GM12865 (cell line): Measurements from ENCODE around the gene SPP1.

Source experiments
- DNase-seq: peaks from one replicate; pipeline ENCODE4 v3.0.0; 2010; ENCODE audit warnings: low read depth
- H3K4me3 ChIP-seq: 2 replicates; pipeline ENCODE4 v1.5.1; 2011; ENCODE audit warnings: mild to moderate bottlenecking, low read depth, low read length, control low read depth
- CTCF ChIP-seq: IDR thresholded peaks from 2 replicates; pipeline ENCODE4 v1.5.1; 2011; ENCODE audit warnings: low read length, control low read depth, low read depth, inconsistent platforms; ENCODE audit not compliant: insufficient read depth; ENCODE audit errors: missing control alignments

The SPP1 gene

GRCh38 chr4:88001871-88002270 is 26.4 kb downstream of the SPP1 start:
- DNase-seq: no peak
- TF ChIP-seq CTCF: no peak
- no peak overlapping the region for H3K4me3 ChIP-seq

GRCh38 chr4:88002786-88003185 is 27.3 kb downstream of the SPP1 start:
- no peak for DNase-seq
- no peak for TF ChIP-seq CTCF

GRCh38 chr4:88003261-88003660 is 27.7 kb downstream of the SPP1 start:
- no peak for DNase-seq
- no peak overlapping the region for H3K4me3 ChIP-seq
- no peak for TF ChIP-seq CTCF

More at GRCh38 chr4:88002786-88003185, 27.3 kb downstream of the SPP1 start:
- no peak overlapping the region for H3K4me3 ChIP-seq

DNA sequence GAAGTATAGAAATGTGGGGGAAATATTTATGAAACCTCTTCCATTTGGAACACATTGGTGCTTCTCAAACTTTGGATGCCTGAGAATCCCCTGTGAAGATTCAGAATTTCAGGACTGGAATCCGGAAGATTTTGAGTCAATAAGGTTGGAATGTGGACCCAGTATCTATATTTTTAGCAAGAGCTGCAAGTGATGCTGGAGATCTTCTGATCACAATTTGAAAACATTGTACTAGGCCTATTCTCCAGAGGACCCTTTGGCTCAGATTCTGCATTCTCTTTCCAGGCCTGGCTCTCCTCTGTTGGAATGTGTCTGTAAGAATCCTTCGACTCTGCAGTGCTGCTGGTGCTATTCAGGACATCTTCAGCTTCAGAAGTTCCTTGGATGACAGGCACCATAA is 29.6 kb downstream of the SPP1 start:
- H3K4me3 ChIP-seq: no peak overlapping the region
- TF ChIP-seq CTCF: no peak
- no peak for DNase-seq

- no peak overlapping the region for H3K4me3 ChIP-seq
- no peak for TF ChIP-seq CTCF
- DNase-seq: no peak
These were observed 30.4 kb downstream of the SPP1 start for GRCh38 chr4:88005946-88006345.

GRCh38 chr4:88006956-88007303 is 31.4 kb downstream of the SPP1 start:
- no peak for TF ChIP-seq CTCF
- DNase-seq: peak; percentile 8
- H3K4me3 ChIP-seq: peak overlapping the region; percentile 33

DNA sequence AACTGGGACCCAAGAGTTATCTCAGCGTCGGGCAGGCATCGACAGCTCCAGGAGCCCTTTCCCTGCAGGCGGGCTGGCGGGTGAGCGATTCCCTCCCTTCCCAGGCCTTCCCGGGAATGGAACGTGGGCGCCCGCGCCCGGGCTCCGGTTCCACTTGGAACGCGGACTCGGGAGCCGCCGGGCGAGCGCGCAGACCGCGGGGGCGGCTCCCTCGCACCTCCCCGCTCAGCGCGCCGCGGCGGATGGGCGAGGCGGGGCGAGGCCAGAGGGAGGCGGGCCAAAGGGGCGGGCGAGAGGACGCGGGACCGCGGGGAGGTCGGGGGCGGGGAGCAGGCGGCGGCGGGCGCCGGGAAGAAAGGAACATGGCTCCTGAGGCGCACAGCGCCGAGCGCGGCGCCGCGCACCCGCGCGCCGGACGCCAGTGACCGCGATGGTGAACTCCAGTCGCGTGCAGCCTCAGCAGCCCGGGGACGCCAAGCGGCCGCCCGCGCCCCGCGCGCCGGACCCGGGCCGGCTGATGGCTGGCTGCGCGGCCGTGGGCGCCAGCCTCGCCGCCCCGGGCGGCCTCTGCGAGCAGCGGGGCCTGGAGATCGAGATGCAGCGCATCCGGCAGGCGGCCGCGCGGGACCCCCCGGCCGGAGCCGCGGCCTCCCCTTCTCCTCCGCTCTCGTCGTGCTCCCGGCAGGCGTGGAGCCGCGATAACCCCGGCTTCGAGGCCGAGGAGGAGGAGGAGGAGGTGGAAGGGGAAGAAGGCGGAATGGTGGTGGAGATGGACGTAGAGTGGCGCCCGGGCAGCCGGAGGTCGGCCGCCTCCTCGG is 32.0 kb downstream of the SPP1 start, which contains the start of gene PKD2:
Gene PKD2, plus strand, starts transcription at position 332 of the 818 bp plus-strand sequence. Its CDS starts 99 bp downstream, at position 431.
- peak within 1 kb of the TSS; percentile 87 for H3K4me3 ChIP-seq
- TF ChIP-seq CTCF: no peak
- peak; percentile 84 for DNase-seq
